DMS79 (cell line): ENCODE data around the gene THEMIS.
"Not testable (repeated sequence)": the region's sequence is repeated elsewhere in the genome, so short reads cannot be mapped to it uniquely, and the experiment has no call there.

ENCODE experiments used
- DNase-seq: peaks from one replicate; lab custom pipeline; 2025; lab: John Stamatoyannopoulos, UW

Gene THEMIS, protein sequence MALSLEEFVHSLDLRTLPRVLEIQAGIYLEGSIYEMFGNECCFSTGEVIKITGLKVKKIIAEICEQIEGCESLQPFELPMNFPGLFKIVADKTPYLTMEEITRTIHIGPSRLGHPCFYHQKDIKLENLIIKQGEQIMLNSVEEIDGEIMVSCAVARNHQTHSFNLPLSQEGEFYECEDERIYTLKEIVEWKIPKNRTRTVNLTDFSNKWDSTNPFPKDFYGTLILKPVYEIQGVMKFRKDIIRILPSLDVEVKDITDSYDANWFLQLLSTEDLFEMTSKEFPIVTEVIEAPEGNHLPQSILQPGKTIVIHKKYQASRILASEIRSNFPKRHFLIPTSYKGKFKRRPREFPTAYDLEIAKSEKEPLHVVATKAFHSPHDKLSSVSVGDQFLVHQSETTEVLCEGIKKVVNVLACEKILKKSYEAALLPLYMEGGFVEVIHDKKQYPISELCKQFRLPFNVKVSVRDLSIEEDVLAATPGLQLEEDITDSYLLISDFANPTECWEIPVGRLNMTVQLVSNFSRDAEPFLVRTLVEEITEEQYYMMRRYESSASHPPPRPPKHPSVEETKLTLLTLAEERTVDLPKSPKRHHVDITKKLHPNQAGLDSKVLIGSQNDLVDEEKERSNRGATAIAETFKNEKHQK

DNA sequence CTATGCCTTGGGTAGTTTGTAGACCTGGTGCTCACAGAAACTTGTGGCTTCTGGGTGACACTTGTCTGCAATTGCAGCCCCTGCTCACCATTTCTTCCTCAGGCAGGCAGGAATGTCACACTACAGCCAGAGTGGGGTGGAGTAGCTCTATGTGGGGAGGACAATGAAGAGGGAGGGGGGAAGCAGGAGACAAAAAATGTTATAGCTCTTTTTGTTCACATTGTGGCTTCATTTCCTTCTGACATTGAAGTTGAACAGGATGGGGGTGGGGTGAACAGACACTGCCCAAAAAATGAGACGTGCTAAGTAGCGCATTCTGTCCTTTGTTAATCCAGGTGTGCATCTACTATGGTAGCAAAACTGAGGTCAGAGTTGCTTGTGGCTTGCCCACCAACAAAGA is at the start of gene THEMIS:
Gene THEMIS (minus strand): TSS at position 124 of the 400 bp plus-strand sequence. CDS start 126 bp downstream, outside the sequence.
- no peak for DNase-seq

DNA sequence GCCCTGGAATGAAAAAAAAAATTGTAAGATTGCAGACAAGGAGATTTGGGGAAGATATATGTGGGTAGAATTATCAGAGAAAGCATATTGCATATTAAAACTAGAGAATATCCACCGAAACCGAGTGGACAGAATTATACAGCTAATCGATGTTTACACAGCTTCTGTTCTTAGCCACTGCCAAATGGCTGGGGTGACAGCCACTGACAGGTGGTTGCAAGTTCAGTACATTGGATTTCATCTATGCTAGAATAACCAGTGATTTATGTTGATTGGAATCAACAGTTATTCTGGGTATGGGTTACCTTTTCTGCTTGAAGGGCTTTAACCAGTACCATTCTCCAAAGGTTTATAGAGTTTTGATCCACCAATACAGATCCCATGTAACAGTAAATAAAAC is 48.4 kb upstream of the THEMIS start:
- DNase-seq, result no peak

DNA sequence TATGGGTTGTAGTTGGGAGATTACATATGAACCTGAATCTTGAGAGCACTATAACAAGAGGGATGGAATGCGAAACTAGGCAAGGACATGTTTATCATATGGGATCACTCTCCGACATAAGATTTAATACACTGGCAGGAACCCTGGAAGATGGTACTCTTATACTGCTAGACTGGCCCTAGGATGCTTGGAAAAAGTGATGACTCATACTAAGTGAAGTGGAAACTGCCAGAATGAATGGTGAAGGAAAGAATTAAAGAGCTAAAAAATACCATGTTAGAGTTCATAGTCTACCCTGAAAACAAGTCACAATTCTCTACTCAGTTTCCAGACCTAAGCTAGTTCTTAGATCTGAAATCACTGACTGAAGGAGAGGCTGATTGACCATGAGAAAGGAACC is 45.5 kb upstream of the THEMIS start:
- no peak for DNase-seq

DNA sequence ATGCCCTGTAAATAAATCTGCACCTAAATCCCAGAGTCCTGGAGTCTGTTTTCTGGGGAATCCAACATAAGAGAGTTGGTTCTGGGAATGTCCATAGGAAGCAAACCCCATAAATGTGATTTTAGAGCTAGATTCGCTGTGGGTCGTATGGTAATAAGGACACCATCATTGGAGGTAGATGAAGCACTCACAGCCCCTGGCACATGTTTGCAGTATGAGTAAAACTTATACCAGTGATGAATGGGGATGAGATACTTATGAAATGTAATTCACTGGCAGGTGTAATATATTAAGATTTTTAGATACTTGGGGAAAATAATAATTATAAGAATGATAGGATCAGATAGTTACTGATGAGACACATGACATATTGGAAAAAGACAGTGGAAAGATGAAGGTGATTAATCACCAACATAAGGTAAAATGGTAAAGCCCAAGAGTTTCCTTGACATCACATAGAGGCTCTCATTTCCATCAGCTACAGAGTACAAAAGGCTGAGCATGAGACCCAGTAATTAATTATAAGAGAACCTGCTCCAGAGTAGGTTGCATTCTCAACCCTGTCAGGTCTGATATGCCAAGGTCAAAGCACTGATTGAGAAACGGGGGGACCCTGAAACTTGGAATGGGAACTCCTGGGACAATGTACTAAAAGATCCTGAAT is 44.7 kb upstream of the THEMIS start:
- DNase-seq, result no peak

DNA sequence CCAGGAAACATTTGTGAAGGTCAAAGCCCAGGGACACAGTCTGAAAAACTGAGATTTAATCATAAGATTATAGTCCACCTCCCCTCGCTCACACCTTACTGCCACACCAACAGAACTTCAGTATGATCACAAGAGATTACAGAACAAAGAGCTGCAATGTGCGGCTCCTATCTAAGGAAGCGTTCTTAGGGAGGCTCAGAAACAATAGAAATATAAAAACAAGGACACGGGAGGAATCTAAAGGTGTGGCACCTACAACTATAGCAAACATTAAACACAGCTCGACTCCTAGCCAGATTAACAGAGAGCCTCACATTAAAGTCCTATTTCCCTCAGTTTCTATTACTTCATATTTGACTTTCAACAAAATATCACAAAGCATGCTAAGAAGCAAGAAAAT is 40.4 kb upstream of the THEMIS start:
- DNase-seq, result no peak

DNA sequence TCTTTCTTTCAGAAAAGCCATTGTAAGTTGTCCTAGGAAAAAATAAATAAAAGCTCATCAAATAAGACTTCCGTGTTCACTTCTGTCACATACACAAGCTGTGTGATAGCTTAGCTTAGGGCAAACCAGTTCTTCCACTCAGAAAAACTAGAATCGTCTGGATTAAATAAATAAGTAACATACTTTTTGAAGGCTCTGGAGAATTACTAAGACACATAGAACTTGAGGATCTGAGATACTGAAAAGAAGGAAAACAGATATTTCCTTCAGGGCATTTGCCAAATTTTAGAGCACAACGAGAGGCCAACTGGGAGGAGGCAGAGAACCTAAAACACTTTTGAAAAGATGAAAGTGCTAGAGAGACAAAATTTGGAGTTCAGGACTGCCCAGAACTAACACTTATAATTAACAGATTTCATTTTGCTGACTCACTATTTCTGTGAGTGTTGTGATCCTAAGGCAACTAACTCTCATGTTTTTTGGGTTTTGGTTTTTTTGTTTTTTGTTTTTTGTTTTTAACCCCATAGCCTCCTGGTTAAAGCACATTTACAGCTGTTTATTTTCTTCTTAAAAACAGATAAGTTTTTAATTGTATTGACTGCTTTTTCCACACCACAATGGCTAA is 38.7 kb upstream of the THEMIS start:
- DNase-seq, result no peak

DNA sequence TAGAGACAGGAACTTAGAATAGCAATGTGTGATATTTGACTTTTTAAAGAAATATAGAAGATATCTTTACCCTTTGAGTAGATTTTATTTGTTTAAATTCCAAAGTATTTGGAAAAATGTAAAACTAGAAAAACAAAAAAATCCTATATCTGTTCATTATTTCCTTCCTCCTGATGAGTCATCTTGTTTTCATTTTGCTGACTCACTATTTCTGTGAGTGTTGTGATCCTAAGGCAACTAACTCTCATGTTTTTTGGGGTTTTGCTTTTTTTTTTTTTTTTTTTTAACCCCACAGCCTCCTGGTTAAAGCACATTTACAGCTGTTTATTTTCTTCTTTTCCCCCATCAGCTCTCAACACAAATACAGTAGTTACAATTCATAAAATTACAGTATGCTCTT is 37.8 kb upstream of the THEMIS start:
- no peak for DNase-seq

DNA sequence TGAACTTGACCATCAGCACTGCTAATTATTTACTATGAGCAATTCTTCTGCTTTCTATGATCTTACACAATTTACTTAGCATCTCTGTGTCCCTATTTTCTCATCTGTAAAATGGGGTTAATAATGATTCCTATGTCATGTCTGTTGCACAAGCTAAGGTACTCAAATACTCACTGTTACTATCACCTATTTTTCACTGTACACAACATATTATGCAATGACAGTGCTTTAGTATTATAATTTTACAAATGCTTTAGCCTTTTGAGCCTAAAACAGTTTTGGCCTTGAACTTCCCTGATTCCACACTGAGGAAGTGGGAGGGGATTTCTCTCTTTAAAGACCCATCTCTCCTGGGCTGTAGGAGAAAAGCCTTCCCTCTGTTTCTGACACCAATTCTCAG is 36.9 kb upstream of the THEMIS start:
- DNase-seq, result no peak

DNA sequence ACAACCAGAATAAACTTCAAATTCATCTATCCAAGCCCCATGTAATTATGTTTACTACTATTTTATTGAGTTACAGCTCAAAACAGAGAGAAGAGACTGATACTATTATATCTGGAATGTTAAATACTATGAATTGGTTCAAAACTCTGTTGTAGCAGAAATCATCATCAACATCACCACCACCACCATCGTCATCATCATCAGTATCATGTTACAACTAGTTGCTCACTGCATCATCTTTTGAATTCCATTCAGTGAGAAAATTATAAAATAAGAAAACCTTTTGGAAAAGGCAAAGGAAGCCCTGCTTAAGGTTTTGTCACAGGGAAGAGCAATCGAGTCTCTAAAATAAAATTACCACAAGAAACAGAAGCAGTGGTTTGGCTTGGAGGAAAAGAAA is 36.2 kb upstream of the THEMIS start:
- no peak for DNase-seq

DNA sequence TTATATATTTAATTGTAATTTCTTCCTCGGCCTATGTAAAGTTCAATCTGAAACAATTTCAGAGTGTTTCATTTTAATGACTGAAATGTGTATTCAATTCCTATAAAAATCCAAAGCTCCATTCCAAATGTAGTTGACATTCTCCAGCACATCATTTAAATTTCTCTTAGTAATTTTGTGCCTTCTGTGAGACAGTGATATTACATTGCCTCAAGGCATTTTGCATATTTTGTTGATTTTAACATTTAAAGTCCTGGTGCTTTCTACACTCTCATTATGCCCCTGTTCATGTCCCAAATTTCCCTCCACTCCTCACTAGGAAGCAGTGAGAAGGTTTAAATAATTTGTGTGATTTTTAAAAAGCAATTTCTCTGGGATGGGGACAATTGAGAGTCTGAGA is 34.1 kb upstream of the THEMIS start:
- no peak for DNase-seq

DNA sequence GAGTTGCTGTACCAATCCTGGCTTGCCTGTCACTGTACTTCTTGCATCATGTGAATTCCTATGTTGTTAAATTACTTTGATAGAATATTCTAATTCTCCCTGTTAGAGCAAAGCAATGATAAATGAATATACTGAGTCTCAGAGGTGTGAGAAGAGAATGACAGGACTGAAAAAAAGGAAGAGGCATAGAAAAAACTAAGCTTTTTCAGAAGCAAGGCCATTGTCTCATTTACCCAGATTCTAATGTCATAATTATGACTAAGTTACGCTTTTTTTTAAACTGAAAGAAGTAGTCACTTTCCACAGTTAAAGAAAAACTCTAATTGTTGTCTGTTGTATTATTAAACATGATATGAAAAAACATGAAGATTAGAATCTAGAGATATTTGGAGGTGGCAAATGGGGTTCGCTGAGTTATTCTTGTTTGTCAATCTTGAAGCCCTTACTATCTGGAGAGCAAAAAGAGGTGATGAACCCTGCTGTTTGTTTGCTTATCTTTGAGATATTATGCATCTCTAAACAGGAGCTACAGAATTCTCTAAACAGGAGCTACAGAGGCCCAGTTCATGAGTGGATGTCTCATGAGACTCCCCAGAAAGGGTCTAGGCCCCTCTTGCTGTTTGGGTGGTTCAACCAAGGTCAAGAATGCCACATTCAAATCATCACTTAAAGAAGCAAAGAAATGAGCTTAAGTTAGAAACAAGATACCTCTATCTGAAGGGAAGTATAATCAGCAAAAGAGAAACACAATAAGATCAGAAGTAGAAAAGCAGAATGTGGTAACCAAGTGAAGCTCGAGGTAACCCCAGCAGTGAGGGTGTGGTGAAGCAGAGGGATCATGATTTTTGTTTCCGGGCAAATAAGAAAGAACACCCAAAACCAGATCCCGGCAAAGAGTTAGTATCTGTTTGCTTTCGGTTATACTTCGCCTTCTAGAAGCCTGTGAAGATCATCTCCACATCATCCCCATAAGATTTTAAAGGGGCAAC is 33.3 kb upstream of the THEMIS start:
- no peak for DNase-seq

DNA sequence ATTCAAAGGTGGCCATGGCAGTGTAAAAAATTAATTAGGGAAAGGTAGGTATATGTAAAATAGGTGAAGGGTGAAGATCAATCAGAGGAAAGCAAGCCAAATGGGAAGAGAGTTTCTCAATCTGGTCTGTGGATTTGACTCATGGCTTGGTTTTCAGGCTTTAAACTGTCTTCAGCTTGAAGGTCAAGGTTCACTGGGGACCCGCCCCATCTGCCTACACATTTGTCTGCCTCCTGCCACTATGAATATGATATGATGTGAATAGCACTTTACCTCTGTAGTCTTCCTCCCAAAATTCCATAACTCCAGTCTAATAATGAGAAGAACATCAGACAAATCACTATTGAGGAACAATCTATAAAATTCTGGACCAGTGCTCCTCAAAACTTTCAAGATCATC is 32.3 kb upstream of the THEMIS start:
- no peak for DNase-seq

DNA sequence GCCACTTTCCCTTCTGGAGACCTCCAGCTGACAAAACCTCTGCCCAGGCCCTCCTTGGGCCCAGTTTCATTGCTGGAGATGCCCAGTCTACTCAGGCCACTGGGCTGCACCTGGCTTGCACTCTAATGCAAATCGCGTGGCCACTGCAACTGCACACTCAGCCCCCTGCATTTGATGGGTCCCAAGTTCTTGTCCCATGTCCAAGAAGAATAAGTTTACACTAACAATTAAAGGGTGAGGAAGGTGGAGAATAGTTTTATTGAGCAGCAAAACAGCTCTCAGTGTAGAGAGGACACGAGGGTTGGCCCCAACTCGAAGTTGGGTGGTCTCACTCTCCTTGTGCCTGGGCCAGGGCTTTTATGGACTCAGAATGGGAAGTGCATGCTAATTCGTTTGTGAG is 31.9 kb upstream of the THEMIS start:
- DNase-seq, result no peak

DNA sequence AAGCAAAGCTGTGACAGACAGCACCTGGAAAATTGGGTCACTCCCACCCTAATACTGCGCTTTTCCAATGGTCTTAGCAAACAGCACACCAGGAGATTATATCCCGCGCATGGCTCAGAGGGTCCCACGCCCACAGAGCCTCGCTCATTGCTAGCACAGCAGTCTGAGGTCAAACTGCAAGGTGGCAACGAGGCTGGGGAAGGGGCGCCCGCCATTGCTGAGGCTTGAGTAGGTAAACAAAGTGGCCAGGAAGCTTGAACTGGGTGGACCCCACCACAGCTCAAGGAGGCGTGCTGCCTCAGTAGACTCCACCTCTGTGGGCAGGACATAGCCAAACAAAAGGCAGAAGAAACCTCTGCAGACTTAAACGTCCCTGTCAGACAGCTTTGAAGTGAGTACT is 25.6 kb upstream of the THEMIS start:
- not testable (repeated sequence) for DNase-seq

DNA sequence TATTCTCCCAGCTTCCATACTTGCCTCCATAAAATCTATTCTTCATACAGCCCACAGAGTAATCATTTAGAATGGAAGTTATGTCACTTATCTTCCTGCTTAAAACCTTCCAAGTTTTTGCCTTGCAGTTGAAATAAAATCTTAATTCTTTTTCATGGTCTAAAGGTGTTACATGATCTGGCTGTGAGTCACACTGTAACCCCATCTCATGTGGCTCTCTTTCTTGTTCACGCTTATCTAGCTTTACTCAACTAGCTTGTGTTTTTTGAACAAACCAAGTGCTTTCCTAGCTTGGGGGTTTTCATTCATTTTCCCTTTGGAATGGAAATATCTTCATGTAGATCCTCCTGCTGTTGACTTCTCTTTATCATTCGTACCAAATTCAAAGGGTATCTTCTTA is 23.6 kb upstream of the THEMIS start:
- DNase-seq, result no peak

DNA sequence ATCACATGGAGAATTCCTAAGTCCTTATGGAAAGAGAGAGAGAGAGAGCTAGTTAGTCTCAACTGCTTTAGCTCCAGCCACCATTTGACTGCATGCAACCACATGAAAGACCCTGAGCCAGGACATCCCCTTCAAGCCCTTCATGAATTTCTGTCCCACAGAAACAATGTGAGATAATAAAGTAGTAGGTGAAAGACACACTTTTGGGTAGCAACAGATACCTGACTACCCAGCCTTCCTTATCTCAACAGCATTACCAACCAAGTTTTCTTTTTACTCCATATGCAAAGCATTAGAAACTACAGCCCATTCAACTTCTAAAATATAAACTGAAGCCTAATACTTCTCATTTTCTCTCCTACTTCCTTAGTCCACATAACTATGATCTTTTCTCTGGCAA is 23.2 kb upstream of the THEMIS start:
- DNase-seq, result no peak

DNA sequence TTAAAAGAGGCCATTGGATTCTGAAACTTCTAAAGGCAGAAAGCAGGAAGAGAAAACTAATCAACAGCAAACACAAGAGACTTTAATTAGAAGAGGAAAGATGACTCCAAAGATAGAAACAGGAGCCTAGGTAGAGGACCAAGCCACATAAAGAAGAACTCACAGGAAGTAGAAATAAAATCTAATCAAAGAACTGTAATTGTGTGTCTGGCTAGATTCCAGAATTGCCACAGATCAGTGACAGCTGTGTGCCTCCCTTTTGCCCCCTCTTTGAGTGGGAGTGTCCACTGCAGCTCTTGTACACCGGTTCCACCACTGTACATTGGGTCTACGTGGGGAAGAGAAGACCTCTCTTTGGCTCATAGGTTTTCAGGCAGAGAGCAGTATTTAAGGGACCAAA is 22.3 kb upstream of the THEMIS start:
- no peak for DNase-seq

DNA sequence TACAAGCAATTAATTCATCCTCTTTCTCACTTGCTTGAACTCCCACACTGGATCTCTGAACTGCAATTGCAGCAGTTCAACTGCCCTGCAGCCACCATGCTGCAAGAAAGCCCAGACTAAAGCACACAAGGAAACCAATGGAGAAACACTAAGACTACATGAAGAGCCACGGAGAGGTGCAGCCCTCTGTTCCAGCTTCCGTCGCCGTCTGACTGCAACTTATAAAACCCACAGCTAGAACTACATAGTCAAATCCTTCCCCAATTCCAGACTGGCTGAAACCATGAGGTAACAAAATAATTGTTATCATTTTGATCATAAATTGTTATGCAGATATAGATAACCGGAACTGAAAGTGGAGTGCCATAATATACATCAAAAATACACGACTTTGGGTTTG is 21.1 kb upstream of the THEMIS start:
- no peak for DNase-seq

DNA sequence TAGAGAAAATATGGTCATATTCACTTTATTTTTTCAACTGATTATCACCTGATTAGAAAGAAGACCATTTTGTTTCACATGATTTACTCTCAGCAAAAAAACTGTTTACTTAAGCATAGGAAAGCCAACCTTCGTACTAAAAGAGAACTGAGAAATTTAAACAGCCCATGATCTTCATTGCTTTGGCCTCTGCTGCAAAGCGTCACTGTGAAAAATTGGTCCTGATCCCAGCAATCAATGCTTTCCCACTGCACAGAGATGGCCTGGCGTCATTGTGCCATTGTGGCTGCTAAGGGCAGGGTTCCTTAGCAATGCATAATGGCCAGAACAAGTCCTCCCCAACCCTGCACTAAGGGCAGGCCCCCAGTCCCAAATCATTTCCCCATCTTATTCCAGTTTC is 19.9 kb upstream of the THEMIS start:
- no peak for DNase-seq

DNA sequence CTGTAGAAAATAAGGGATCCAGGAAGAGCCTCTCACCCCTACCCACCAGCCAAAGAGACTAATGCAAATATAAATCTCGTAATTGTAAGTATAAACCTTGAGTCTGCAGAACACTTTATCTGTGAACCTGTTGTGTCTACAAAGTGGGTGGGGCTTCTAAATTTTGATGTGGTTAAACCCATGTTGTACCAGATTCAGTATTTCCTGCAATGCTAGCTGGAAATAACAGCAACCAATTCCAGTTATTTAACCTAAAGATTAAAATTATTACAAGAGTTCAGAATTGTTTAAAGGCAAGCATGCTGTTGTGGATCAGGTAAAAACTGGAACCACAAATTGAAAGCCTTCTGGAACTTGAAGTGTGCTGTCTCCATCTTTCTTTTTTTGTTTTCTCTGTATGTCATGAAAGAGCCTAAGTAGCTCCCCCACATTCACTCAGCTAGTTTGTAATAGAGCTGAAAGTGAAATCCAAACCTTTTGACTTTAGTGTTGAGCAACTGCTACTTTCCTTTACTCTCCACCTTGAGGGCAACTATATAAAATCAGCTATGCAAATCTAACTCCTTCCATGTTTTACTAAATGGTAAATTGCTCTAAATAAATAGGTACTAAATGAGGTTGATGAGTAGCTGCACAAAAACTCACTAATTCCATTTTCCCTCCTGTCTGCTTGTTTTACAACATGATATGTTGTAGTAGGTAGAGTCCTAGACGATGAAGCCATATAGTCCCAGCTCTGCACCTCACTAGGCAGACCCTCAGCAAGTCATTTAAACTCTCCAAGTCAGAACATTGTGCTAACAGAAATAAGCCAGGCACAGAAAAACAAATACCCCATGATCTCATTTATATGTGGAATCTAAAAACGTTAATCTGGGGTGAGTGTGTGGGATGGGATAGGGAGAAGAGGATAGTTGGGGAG is 17.9 kb upstream of the THEMIS start:
- DNase-seq, result no peak
